Mucosa of rectum (tissue), 2 donors: ENCODE data around the gene GDF10.

Experiments
- H3K27ac ChIP-seq, 2 donors: one replicate each; pipeline ENCODE4 v1.7.0; 2013; ENCODE audit warnings: inconsistent platforms in 2 of 2, low read depth in 2 of 2, low read length in 2 of 2
- H3K27me3 ChIP-seq, 2 donors: one replicate each; pipeline ENCODE4 v1.7.0; 2013; ENCODE audit warnings: low read length in 2 of 2; ENCODE audit not compliant: control insufficient read depth in 2 of 2, insufficient read depth in 2 of 2
- H3K36me3 ChIP-seq, 2 donors: one replicate each; pipeline ENCODE4 v1.7.0; 2013; ENCODE audit warnings: low read length in 2 of 2; ENCODE audit not compliant: control insufficient read depth in 2 of 2, insufficient read depth in 2 of 2
- H3K4me1 ChIP-seq, 2 donors: one replicate each; pipeline ENCODE4 v1.7.0; 2013; ENCODE audit warnings: low read length in 2 of 2, mild to moderate bottlenecking in 1 of 2; ENCODE audit not compliant: control insufficient read depth in 2 of 2, insufficient read depth in 2 of 2
- H3K4me3 ChIP-seq, 2 donors: one replicate each; pipeline ENCODE4 v1.7.0; 2013; ENCODE audit warnings: low read length in 2 of 2
- H3K9ac ChIP-seq, 2 donors: one replicate each; pipeline ENCODE4 v1.7.0; 2013; ENCODE audit warnings: low read length in 2 of 2, low read depth in 1 of 2, mild to moderate bottlenecking in 1 of 2
- H3K9me3 ChIP-seq, 2 donors: one replicate each; pipeline ENCODE4 v1.7.0; 2013; ENCODE audit warnings: low read length in 2 of 2; ENCODE audit not compliant: control insufficient read depth in 2 of 2
- donor health status: healthy.
- donor health status: Normal muscosa, but diverticular disease.

Gene GDF10

DNA sequence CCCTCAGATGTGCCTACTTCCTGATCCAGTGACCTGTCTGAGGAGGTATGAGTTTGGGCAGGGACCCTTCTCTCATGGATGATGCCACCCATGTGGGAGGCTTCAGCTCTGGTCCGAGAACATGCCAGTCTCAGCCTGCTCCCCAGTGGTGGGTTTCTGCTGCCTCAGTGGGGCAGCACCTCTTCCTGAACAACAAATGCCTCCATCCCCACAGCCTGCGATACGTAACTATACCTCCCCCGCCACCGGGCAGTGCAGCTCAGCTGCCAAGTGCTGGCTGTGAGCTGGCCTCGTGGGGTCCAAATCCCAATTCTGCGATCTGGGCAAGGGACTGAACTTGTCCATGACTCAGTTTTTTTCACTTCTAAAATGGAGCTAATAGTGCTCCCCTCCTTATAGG lies 3.1 kb downstream of the GDF10 start:
- H3K9ac ChIP-seq = no peak overlapping the region
- no peak overlapping the region for H3K4me3 ChIP-seq

DNA sequence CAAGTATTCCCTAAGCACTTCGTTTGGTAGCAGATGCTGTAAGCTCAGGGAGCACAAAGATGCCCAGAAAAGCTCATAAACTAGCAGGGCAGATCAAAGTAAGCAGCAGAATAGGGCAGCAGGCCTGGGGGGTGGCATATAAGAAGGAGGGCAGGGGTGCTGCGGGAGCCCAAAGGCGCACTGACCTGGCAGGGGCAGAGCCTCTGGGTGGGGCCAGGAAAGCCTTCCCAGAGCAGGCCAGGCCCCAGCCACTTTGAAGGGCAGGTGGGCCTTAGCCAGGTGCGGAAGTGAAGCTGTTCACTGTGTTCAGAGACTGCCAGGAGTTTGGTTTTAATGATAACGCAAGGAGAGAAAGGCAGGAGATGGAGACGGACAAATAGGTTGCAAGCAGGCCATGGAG lies 3.9 kb downstream of the GDF10 start:
- Histone ChIP-seq H3K4me1 (no peaks in the 10 kb centered on the region), H3K4me3 (no peak overlapping the region), H3K9me3 (no peaks in the 10 kb centered on the region), H3K27me3 (peaks cover 16 to 21% of the 10 kb centered on the region in 2 donors), H3K27ac (no peak overlapping the region), H3K9ac (no peak overlapping the region), H3K36me3 (no peaks in the 10 kb centered on the region)

More for the DNA sequence above, 3.1 kb downstream of the GDF10 start:
- no peaks in the 10 kb centered on the region for H3K9me3 ChIP-seq
- no peaks in the 10 kb centered on the region for H3K4me1 ChIP-seq
- H3K27me3 ChIP-seq = peaks cover 17 to 21% of the 10 kb centered on the region in 2 donors
- no peak overlapping the region for H3K27ac ChIP-seq
- no peaks in the 10 kb centered on the region for H3K36me3 ChIP-seq

DNA sequence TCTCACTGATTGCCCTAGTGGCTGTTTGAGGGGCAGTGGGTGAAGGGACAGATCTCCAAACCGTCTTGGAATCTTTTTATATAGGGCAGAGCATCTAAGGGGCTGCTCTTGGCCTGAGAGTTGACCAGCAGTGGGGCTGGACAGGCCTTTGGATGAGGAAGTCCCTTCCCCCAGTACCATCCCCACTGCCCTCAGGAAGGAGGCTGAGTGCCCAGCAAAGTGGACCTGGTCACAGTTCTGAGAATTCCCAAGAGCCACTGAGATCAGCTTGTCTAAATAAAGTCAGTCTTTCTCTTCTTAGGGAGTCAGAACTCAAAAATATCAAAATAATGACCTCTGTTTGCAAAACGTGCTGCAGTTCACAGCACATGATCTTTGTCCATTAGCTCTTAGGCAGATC lies 5.6 kb downstream of the GDF10 start:
- H3K9ac ChIP-seq = no peak overlapping the region
- no peaks in the 10 kb centered on the region for H3K36me3 ChIP-seq
- peaks cover 11 to 19% of the 10 kb centered on the region in 2 donors for H3K27me3 ChIP-seq
- no peaks in the 10 kb centered on the region for H3K9me3 ChIP-seq
- H3K27ac ChIP-seq = no peak overlapping the region
- H3K4me1 ChIP-seq = no peaks in the 10 kb centered on the region
- H3K4me3 ChIP-seq = no peak overlapping the region

DNA sequence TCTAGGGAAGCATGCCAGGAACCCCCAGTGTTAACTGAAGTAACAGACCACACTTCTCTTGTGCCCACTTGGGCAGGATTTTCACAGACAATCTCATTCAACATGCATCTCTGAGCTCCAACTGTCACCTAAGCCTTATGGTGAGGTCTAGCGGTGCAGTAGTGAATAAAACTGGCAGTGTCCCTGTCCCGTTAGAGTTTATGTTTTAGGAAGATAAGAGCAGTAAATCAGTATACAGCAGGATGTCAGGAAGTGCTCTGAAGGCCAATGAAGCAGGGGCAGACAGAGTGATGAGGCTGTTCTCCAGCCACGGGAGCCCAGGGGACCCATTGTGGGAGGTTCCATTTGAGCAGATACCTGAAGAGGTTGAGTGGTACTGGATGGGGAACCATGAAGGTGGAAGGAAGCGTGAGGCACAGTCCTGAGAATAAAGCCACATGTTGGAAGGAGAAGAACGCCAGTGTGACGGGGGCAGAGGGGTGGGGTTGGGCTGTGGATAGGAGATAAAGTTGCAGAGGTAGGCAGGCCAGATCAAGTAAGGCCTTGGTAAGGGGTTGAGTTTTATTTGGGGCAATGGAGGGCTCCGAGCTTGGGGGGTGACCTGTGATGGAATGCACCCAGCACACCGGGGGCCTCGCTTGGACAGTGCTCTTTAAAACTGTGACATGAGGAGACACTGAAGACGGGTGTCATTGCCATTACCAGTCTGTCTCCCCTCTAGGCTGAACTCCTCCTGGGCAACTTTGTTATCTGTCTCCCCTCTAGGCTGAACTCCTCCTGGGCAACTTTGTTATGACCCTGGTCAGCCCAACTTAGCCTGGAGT lies 6.6 kb downstream of the GDF10 start:
- H3K4me3 ChIP-seq = no peak overlapping the region
- H3K36me3 ChIP-seq = no peaks in the 10 kb centered on the region
- H3K9ac ChIP-seq = no peak overlapping the region
- H3K27ac ChIP-seq = no peak overlapping the region
- no peaks in the 10 kb centered on the region for H3K9me3 ChIP-seq
- peaks cover 7 to 8% of the 10 kb centered on the region in 2 donors for H3K4me1 ChIP-seq
- peaks cover 10 to 11% of the 10 kb centered on the region in 2 donors for H3K27me3 ChIP-seq

DNA sequence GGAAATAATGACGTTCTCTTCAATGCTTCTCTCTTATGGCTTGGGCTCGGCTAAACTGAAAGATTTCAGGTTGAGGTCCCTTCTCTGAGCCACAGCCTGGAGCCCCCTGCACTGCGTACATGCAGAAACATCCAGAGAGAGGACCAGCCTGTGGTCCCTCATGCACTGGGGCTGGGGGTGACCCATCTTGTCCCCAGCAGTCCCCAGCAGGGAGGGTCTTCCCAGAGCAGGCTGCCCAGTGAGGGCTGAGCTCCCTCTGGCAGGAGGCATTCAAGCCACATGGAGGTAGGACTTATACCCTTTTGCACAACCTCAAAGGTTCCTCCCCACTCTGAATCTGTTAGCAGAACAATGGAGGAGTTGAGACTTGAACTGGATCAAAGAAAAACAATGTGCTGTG lies 7.4 kb downstream of the GDF10 start:
- peaks cover 12 to 13% of the 10 kb centered on the region in 2 donors for H3K4me1 ChIP-seq

DNA sequence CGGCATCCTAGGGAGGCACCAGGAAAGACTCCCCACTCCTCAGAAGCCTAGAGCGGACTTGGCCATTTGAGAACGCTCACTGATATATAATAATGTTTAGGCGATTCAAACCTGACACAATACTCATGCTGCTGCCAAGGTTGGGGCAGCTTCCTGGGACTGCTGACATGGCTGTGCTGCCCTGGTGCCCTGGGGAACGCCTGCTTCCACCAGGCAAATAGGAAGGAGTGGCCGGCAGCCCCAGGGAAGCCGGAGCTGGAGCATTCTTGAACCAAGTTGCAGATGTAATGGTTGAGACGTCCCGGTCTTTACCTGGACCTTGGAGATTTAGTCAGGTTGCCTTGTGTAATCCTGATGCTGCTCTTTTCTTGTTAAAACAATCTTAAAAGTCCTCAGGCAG lies 8.8 kb downstream of the GDF10 start:
- H3K9me3 ChIP-seq = no peaks in the 10 kb centered on the region
- peaks cover 12 to 13% of the 10 kb centered on the region in 2 donors for H3K4me1 ChIP-seq
- H3K4me3 ChIP-seq = no peak overlapping the region
- H3K27ac ChIP-seq = no peak overlapping the region
- no peaks in the 10 kb centered on the region for H3K36me3 ChIP-seq
- H3K27me3 ChIP-seq = peaks cover 2 to 4% of the 10 kb centered on the region in 2 donors
- H3K9ac ChIP-seq = no peak overlapping the region

More for the DNA sequence above, 7.4 kb downstream of the GDF10 start:
- Histone ChIP-seq H3K9me3 (no peaks in the 10 kb centered on the region), H3K4me3 (no peak overlapping the region), H3K9ac (no peak overlapping the region), H3K36me3 (no peaks in the 10 kb centered on the region), H3K27me3 (peaks cover 8 to 11% of the 10 kb centered on the region in 2 donors), H3K27ac (no peak overlapping the region)

DNA sequence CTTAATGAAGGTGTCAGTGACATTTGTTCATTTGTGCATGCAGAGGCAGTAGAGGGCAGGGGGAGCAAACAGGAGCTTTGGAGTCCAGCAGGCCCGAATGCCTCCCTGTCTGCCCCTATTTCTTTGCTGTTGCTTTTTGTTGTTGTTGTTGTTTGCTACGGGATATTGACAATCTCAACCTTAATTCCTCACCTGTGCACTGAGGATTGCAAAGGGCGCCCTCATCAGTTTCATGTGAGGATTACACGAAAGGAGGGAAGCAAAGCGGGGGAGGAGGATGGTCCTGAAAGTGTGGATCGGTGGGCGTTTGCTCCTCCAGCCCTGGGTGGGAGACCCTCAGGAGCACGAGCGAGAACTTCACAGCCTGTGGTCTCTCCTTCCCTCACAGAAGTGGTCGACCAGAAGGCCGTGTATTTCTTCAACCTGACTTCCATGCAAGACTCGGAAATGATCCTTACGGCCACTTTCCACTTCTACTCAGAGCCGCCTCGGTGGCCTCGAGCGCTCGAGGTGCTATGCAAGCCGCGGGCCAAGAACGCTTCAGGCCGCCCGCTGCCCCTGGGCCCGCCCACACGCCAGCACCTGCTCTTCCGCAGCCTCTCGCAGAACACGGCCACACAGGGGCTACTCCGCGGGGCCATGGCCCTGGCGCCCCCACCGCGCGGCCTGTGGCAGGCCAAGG lies 9.6 kb downstream of the GDF10 start:
- Histone ChIP-seq H3K4me3 (no peak overlapping the region), H3K36me3 (no peaks in the 10 kb centered on the region), H3K27ac (no peak overlapping the region), H3K4me1 (peaks cover 12 to 13% of the 10 kb centered on the region in 2 donors), H3K9me3 (no peaks in the 10 kb centered on the region), H3K27me3 (peaks cover 0 to 4% of the 10 kb centered on the region in 2 donors), H3K9ac (no peak overlapping the region)

DNA sequence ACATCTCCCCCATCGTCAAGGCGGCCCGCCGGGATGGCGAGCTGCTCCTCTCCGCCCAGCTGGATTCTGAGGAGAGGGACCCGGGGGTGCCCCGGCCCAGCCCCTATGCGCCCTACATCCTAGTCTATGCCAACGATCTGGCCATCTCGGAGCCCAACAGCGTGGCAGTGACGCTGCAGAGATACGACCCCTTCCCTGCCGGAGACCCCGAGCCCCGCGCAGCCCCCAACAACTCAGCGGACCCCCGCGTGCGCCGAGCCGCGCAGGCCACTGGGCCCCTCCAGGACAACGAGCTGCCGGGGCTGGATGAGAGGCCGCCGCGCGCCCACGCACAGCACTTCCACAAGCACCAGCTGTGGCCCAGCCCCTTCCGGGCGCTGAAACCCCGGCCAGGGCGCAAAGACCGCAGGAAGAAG lies 10.1 kb downstream of the GDF10 start:
- Histone ChIP-seq H3K27ac (no peak overlapping the region), H3K9ac (no peak overlapping the region), H3K27me3 (peaks cover 0 to 4% of the 10 kb centered on the region in 2 donors), H3K36me3 (no peaks in the 10 kb centered on the region), H3K9me3 (no peaks in the 10 kb centered on the region), H3K4me3 (no peak overlapping the region), H3K4me1 (peaks cover 12 to 13% of the 10 kb centered on the region in 2 donors)

DNA sequence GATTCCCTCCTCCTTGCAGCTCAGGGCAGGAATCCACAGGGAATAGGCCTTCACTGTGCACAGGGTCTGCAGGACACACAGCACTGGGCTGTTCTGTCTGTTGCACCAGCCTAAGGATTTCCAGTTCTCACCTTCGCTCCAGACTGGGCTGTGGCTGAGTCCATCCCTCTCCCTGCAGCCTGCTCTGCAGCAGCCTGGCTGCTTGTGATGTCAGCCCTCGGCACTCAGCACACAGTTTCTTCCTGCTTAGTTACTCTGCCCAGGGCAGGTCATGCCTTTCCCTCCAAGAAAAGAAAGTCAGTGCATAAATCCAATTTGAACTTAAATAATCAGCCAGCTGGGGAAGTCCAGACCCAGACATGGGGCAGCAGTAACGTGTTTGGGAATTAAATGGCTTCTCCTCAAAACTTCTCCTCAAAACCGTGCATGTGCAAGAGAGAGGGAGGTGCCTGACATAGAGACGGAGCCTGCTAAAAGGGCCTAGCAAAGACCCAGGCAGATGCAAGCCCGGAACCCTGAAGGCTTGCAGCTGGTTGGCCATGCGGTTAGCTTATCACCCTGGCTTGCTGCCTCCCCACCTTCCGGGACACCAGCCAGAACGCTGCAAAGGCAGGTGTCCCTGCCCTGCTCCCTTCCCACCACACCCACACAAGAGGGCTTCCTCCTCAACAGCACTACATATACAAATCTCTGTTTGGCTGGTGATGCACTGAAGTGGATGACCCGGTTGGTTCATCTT lies 11.4 kb downstream of the GDF10 start:
- Histone ChIP-seq H3K9ac (no peak overlapping the region), H3K4me1 (peaks cover 12 to 13% of the 10 kb centered on the region in 2 donors), H3K36me3 (no peaks in the 10 kb centered on the region), H3K27ac (peak overlapping the region; percentile 56), H3K27me3 (peaks cover 0 to 4% of the 10 kb centered on the region in 2 donors), H3K4me3 (no peak overlapping the region), H3K9me3 (no peaks in the 10 kb centered on the region)
